Measurements from ENCODE around the gene SYNGR3. TPM values are rescaled to one million over a fixed set of nuclear protein-coding genes. Genes with fewer than 3 reads are reported as not detected.

The SYNGR3 gene
- total RNA-seq, 4 donors from 2014 or later = 2.7 to 4.8 (median 2.9) TPM; not detected in 1

DNA sequence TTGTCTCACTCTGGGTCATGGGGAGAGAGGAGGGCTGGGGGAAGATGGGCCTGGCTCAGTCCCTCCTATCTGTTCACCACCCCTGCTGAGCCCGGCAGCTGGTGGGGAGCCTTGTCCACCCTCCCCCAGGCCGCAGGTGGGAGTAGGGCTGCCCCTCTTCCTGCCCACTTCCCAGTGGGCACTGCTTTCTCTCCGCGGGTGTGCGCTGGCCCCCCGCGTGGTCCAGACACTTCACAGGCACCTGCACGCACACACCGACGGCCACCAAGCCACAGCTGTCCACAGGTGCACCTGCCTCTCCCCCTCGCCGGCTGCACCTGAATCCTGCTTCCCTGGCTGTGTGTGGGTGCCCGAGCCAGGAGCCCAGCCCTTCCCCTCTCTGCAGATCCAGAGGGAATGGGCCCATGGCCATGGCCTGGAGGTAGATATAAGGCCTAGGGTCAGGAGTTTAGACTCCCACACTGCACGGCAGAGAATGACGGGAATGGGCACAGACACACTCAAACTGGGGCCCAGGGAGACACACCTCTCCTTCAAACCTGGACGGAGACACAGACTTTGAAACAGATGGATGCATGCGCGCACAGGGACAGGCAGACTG lies 39.0 kb downstream of the SYNGR3 start:
- peaks cover 2 to 39% (median 28%) of the 10 kb centered on the region in 4 donors for H3K4me1 ChIP-seq
- H3K27ac ChIP-seq = peak overlapping the region in 2 of 4 donors; percentile 81 to 84
- intact Hi-C loops (cut with DNase I; ENCODE audit: low total_unique reads) = loop anchor here (5.0 kb wide), 1 partner anchor 124 kb away; no protein-coding TSS in a partner anchor
- 80 to 82% methylated on average over 2 to 16 of the region's 18 CpGs for WGBS, 2 donors (ENCODE audit: low coverage in 1 of 2)
- H3K36me3 ChIP-seq = no peaks in the 10 kb centered on the region
- no peak for DNase-seq
- in situ Hi-C loops (cut with MboI; ENCODE audit: low pct_ligation_motif_present in 1 of 4, low pct_unique_long_range_greater_than_20kb in 1 of 4, low sequenced_read_pairs in 3 of 4) = loop anchor here in 2 of 4 donors (10.0 kb wide), 1 partner anchor 116 kb away; the partner anchor contains the start of gene RAB26 (in 2 of the 2)
- H3K27me3 ChIP-seq = no peaks in the 10 kb centered on the region
- TF ChIP-seq EP300 (IDR thresholded peaks at IDR 0.05; ENCODE audit: low read depth) (no peak), POLR2A (IDR thresholded peaks at IDR 0.05) (no peak), POLR2AphosphoS5 (IDR thresholded peaks at IDR 0.05) (no peak)
- TF ChIP-seq, protein P1, sequence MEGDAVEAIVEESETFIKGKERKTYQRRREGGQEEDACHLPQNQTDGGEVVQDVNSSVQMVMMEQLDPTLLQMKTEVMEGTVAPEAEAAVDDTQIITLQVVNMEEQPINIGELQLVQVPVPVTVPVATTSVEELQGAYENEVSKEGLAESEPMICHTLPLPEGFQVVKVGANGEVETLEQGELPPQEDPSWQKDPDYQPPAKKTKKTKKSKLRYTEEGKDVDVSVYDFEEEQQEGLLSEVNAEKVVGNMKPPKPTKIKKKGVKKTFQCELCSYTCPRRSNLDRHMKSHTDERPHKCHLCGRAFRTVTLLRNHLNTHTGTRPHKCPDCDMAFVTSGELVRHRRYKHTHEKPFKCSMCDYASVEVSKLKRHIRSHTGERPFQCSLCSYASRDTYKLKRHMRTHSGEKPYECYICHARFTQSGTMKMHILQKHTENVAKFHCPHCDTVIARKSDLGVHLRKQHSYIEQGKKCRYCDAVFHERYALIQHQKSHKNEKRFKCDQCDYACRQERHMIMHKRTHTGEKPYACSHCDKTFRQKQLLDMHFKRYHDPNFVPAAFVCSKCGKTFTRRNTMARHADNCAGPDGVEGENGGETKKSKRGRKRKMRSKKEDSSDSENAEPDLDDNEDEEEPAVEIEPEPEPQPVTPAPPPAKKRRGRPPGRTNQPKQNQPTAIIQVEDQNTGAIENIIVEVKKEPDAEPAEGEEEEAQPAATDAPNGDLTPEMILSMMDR (IDR thresholded peaks at IDR 0.05) = no peak
- no peaks in the 10 kb centered on the region for H3K9me3 ChIP-seq
- H3K4me3 ChIP-seq = no peak overlapping the region

DNA sequence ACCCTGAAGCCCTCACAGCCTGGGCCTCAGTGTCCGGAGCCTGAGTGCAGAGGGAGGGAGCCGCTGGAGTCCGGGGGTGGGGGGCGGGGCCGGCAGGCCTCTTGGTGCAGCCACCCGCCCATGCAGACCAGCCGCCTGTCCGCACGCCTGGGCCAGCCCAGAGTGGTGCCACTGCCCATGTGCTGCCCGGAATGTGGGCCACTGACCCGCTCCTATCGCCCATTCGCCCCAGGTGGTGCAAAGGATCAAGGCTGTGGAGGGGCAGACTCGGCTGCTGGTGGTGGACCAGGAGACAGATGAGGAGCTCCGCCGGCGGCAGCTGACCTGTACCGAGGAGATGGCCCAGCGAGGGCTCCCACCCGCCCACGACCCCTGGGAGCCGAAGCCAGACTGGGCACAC lies 39.6 kb downstream of the SYNGR3 start:
- TF ChIP-seq POLR2A (IDR thresholded peaks at IDR 0.05) (no peak), POLR2AphosphoS5 (IDR thresholded peaks at IDR 0.05) (no peak), EP300 (IDR thresholded peaks at IDR 0.05; ENCODE audit: low read depth) (no peak)
- TF ChIP-seq, protein P1 (IDR thresholded peaks at IDR 0.05) = no peak
- intact Hi-C loops (cut with DNase I; ENCODE audit: low total_unique reads) = loop anchor here (5.0 kb wide), 1 partner anchor 123 kb away; no protein-coding TSS in a partner anchor
- no peaks in the 10 kb centered on the region for H3K27me3 ChIP-seq
- H3K4me3 ChIP-seq = no peak overlapping the region
- no peaks in the 10 kb centered on the region for H3K9me3 ChIP-seq
- DNase-seq = no peak
- H3K4me1 ChIP-seq = peaks cover 0 to 40% (median 28%) of the 10 kb centered on the region in 4 donors
- H3K27ac ChIP-seq = peak overlapping the region in 2 of 4 donors; percentile 8 to 14
- H3K36me3 ChIP-seq = no peaks in the 10 kb centered on the region
- in situ Hi-C loops (cut with MboI; ENCODE audit: low pct_ligation_motif_present in 1 of 4, low pct_unique_long_range_greater_than_20kb in 1 of 4, low sequenced_read_pairs in 3 of 4) = loop anchor here in 2 of 4 donors (10.0 kb wide), 1 partner anchor 115 kb away; the partner anchor contains the start of gene RAB26 (in 2 of the 2)
- 70% methylated on average over 20 of the region's 22 CpGs; no CpG with 5 or more reads in 1 of the 2 donors for WGBS, 2 donors (ENCODE audit: low coverage in 1 of 2)

DNA sequence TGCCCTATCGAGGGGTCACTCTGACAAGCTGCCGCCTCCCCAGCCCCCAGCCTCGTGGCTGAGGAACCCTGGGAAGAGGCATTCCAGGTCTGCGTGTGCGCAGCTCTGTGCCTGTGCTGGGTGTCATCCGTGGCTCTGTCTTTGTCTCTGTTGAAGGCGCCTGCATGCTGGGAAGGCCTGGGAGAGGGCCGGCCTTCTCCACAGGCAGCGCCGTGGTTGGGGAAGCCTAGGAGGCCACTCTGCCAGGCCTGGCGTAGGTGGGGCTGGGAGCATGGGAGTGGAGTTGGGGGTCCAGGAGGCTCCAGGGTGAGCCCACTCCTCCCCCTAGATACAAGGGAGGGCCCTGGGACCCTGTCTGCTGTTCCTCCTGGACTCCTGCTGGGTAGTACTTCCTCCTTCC lies 40.3 kb downstream of the SYNGR3 start:
- intact Hi-C loops (cut with DNase I; ENCODE audit: low total_unique reads) = no loop called here
- no peaks in the 10 kb centered on the region for H3K36me3 ChIP-seq
- H3K27me3 ChIP-seq = no peaks in the 10 kb centered on the region
- no peak for DNase-seq
- TF ChIP-seq POLR2A (IDR thresholded peaks at IDR 0.05) = no peak
- no peak for TF ChIP-seq EP300 (IDR thresholded peaks at IDR 0.05; ENCODE audit: low read depth)
- no peak for TF ChIP-seq POLR2AphosphoS5 (IDR thresholded peaks at IDR 0.05)
- TF ChIP-seq, protein P1 (IDR thresholded peaks at IDR 0.05) = no peak
- peak overlapping the region in 3 of 4 donors; percentile 8 to 58 (median 14) for H3K27ac ChIP-seq
- peaks cover 0 to 44% (median 33%) of the 10 kb centered on the region in 4 donors for H3K4me1 ChIP-seq
- H3K4me3 ChIP-seq = no peak overlapping the region
- in situ Hi-C loops (cut with MboI; ENCODE audit: low pct_ligation_motif_present in 1 of 4, low pct_unique_long_range_greater_than_20kb in 1 of 4, low sequenced_read_pairs in 3 of 4) = no loop called here
- 87% methylated on average over 11 of the region's 11 CpGs; no CpG with 5 or more reads in 1 of the 2 donors for WGBS, 2 donors (ENCODE audit: low coverage in 1 of 2)
- H3K9me3 ChIP-seq = no peaks in the 10 kb centered on the region

DNA sequence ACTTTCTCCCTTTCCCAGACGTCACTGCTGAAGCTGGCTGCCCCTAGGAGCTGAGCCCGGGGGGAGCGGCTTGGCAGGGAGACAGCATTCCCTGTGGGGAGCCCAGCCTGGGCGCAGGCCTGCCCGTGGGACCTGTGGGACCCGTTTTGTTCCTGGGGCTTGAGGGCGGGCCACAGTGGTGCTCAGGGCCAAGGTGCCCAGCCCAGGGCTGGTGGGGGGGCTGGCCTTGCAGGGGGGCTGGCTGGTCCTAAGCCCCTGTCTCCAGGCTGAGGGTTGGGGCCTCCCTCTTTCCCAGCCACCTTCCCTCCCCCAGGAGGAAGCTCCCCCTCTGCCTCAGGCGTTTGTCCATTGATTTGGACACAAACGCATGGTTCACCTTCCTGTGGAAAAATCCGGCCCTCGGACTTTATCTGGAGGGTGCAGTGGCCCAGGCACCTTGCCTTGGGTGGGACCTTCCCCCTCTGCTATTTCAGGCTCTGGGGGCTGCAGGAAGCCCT lies 41.4 kb downstream of the SYNGR3 start:
- H3K4me1 ChIP-seq = peaks cover 9 to 52% (median 42%) of the 10 kb centered on the region in 4 donors
- in situ Hi-C loops (cut with MboI; ENCODE audit: low pct_ligation_motif_present in 1 of 4, low pct_unique_long_range_greater_than_20kb in 1 of 4, low sequenced_read_pairs in 3 of 4) (no loop called here), intact Hi-C loops (cut with DNase I; ENCODE audit: low total_unique reads) (no loop called here)

More for the DNA sequence above, 41.4 kb downstream of the SYNGR3 start:
- no peak for DNase-seq
- Histone ChIP-seq H3K36me3 (no peaks in the 10 kb centered on the region), H3K27ac (peak overlapping the region in 3 of 4 donors; percentile 58 to 88 (median 85)), H3K4me3 (no peak overlapping the region), H3K27me3 (no peaks in the 10 kb centered on the region), H3K9me3 (no peaks in the 10 kb centered on the region)
- TF ChIP-seq EP300 (IDR thresholded peaks at IDR 0.05; ENCODE audit: low read depth) = no peak
- no peak for TF ChIP-seq POLR2A (IDR thresholded peaks at IDR 0.05)
- TF ChIP-seq, protein P1 (IDR thresholded peaks at IDR 0.05) = no peak
- no peak for TF ChIP-seq POLR2AphosphoS5 (IDR thresholded peaks at IDR 0.05)
- 77 to 100% methylated on average over 1 to 11 of the region's 11 CpGs for WGBS, 2 donors (ENCODE audit: low coverage in 1 of 2)
